ENCODE measurements around the gene IL6ST.
"Not testable (repeated sequence)": the region's sequence is repeated elsewhere in the genome, so short reads cannot be mapped to it uniquely, and the experiment has no call there.

The IL6ST gene

DNA sequence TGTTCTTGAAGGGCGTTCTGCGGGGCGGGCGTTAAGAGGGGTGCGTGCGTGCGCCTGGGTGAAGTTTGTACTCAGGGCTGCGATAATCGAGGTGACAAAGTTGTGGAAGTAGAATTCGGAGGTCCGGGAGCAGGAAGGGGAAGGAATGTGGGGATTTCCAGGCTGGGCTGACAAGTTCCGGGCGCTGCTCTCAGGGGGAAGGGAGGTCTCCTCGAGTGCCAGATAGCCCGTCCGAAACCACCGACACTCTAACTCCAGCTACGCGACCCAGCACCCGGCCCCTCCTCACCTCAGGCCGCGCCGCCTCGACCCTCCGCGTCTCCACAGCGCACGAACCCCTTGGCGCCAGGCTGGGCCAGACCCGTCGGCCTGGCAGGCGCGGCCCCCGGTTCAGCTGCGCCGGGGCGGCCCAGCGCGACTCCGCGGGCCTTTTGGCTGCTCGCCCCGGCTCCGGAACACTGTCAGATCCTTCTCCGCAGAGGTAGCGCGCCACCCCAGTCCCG, at the start of gene IL6ST:
Gene IL6ST, minus strand, starts transcription at position 469 of the 503 bp plus-strand sequence. CDS start 18,685 bp downstream, outside the sequence.
- DNase-seq, result peak in 1 of 2 experiments; percentile 85

DNA sequence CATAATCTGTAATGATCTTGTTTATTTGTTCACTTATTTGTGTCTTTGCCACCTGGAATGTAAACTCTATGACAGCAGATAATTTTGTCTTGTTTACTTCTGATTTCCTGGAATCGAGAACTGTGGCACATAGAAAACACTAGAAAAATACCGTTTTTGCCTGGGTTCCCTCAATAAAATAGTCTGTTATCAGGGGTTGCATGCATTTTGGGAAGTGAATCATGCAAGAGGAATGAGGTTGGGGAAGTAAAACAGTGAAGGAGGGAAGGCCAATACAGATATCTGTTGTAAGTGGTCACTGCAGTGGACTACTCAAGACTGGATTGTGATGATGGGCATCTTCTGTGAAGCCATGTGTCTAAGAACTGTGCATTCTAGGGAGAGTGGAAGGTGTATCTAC, 45.2 kb upstream of the IL6ST start:
- no peak for DNase-seq

DNA sequence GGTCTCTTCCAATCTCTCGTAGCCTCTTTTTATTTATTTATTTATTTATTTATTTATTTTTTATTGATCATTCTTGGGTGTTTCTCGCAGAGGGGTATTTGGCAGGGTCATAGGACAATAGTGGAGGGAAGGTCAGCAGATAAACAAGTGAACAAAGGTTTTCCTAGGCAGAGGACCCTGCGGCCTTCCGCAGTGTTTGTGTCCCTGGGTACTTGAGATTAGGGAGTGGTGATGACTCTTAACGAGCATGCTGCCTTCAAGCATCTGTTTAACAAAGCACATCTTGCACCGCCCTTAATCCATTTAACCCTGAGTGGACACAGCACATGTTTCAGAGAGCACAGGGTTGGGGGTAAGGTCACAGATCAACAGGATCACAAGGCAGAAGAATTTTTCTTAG, 43.4 kb upstream of the IL6ST start:
- not testable (repeated sequence) for DNase-seq

DNA sequence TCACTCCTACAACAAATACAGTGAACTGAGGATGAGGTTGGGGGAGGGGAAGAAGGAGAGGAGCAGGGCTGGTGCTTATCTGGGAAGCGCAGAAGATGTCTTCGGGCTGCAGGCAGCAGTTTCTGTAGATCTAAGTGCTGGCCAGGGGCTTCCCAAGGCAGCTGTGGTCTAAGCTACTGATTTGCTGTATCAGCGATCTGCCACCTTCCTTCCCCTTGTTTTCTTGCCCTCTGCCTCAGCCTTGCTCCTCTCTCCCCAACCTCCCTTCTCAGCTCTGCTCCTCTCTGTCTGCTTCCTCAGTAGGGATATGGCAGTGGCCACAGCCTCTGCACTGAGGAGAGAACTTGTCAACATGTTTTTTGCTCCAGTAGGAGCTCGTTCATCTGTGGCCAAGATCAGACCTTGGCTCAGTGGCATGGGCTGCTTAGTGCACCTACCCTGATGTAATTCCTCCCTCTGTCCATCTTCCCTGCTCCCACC, 42.8 kb upstream of the IL6ST start:
- peak in 1 of 2 experiments; percentile 32 for DNase-seq

DNA sequence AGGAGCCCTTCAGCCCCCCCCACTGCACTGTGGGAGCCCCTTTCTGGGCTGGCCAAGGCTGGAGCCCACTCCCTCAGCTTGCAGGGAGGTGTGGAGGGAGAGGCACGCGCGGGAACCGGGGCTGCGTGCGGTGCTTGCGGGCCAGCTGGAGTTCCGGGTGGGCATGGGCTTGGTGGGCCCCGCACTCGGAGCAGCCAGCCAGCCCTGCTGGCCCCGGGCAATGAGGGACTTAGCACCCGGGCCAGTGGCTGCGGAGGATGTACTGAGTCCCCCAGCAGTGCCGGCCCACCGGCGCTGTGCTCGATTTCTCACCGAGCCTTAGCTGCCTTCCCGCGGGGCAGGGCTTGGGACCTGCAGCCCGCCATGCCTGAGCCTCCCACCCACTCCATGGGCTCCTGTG, 40.6 kb upstream of the IL6ST start:
- not testable (repeated sequence) for DNase-seq

DNA sequence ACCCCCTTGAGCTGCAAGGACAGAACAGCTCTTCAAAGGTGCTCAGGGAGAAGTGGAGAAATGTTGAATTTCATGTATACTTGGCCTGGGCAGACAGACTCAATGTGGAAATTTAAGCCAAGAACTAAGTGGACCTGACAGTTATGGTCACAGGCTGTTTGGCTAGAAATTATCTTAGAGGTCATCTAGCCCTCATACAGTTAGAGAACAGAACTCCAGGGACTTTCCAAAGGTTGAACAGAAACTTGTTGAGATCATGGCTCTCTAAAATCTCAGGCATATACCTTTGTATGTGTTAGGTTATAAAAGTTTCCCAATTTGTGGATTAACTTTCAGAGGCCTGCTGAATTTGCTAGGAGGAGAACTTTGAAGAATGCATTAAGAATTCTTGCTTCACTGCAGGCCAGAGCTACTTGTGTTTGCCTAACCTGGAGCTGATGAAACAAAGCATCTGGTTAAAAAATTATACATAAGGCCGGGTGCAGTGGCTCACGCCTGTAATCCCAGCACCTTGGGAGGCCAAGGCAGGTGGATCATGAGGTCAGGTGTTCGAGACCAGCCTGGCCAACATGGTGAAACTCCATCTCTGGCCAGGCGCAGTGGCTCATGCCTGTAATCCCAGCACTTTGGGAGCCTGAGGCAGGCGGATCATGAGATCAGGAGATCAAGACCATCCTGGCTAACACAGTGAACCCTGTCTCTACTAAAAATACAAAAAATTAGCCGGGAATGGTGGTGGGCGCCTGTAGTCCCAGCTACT, 35.3 kb upstream of the IL6ST start:
- not testable (repeated sequence) for DNase-seq

DNA sequence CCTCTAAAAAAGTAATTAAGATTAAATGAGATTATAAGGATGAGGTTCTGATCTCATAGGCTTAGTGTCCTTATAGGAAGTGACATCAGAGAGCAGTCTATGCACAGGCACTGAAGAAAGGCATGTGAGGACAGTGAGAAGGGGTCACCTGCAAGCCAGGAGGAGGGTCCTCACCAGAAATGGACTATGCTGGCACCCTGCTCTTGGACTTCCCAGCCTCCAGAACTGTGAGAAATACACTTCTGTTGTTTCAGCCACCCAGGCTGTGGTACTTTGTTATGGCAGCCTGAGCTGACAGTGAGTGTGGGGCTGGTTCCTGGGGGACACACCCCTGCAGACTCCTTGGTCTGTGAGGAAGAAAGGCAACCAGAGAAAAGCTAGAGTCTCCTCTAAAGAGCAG, 34.7 kb upstream of the IL6ST start:
- no peak for DNase-seq

DNA sequence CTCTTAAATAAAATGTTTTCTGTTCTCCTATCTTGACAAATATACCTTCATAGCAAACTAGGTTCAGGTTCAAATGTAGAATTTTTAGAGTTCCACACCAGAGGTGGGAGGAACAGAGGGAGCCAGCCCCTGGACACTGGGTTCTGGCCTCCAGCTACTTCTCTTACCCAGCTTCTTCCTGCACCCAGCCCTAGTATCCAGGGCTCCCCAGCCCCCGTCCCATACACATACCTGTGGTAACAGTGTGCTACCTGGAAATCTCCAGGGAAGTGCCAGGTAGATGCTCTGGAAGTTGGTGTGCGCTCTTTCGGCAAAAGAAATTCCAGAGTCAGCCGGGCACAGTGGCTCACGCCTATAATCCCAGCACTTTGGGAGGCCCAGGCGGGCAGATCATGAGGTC, 33.9 kb upstream of the IL6ST start:
- DNase-seq, result no peak

DNA sequence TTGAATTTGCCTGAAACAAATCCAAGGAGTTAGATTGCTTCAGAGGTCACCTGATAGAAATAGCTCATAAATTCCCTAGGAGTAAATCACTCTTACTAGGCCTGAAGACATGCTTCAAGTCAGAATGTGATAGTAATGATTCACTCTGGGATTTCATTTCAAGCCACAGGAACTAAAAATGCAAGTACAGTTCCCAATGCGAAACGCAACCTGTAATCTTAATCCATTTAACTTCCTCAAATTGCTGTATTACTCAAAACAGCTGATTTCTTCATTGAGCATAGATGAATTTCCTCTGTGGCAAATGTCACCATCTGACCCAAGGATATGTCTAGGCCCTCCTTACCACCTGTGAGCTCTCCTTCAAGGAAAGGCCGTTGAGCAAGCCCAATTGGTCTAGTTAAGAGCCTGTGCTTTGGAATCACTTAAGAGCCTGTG, 32.1 kb upstream of the IL6ST start:
- DNase-seq, result no peak

DNA sequence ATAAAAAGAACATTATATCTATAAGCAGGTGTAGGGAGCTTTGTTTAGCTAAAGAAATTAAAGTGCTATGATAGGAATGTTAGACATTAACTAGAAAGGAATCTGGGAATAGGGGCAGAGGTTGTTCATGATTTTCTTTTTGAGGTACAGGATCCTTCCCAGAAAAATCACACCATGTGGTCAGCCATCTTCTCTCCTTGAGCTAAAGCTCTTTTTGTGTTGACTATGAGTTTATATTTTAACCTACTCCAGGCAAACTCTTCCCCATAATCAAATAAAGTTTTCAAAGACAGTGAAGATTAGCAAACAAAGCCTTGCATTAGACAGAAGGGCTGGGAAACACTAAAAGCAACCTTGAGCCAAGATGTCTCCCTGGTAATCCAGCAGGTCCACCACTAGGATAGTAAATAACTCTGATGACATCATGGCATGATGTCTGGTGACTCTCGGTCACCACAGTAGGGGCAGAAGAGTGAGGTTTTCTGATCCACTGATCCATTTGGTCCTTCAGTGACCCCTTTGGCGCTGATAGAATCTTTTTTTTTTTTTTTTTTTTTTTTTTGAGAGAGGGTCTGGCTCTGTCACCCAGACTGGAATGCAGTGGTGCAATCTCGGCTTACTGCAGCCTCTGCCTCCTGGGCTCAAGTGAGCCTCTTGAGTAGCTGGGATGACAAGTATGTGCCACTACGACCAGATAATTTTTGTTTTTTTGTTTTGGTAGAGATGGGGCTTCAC, 30.6 kb upstream of the IL6ST start:
- DNase-seq, result no peak

DNA sequence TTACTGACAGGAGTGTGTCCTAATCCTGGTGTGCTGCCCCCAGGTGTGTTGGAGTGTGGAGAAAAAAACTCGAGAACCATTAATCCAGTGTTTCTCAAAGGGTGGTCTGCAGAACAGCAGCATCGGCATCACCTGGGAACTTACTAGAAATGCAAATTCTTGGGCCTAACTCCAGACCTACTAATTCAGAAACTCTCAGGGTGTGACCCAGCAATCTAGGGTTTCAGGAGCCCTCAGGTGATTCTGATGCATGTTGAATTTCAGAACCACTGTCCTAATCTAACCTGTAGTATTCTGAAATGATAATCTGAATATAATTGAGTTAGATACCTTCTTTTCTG, 30.0 kb upstream of the IL6ST start:
- no peak for DNase-seq

DNA sequence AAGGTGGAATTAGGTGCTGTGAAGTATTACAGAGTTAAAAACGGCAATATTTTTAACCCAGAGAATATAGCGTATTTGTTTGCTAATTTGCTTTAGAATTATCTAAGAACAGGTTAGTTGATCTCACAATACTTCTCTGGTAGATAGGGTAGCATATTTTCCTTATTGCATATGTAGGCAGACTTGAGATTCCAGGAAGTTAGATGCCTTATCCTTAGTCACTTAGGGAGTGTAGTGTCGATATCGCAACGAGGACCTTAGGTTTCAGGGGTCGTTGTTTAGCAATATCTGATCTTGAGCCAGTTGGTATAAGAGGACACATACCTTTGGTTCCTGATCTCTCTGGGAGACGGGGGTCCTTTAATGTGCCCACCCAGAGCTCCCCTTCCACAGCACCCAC, 28.5 kb upstream of the IL6ST start:
- no peak for DNase-seq

DNA sequence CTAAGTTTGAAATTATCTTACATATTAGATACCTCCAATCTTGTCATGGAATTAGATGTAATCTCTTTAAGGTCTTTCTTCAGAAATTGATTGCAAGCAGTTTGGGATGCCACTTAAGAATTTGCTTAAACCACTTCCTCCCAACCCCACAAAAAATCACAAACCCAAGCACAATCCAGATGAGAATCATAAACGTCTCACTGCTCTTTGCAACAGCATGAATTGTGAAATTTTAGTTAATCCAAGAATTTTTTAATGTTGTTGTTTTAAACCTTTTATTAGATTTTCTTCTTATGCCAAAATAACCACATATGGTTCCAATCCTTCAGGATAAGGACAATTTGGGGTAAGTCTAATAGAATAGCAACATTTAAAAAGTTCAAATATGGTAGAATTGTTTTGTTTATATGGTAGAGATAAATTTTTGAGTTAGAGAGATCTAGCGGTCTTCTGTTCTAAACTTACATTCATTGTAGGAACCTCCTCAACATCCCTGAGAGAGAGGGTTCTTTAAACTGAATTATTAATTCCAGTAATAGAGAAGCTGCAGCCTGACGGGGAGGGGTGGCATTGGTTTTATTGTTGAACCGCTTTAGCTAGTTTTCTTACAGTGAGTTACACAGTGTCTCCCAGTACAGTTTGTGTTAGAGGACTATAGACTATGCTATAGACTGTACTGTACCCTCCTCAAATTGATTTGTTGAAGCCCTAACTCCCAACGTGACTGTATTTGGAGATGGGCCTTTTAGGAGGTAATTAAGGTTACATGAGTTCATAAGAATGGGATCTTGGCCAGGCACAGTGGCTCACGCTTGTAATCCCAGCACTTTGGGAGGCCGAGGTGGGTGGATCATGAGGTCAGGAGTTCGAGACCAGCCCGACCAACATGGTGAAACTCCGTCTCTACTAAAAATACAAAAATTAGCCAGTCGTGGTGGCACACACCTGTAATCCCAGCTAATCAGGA, 24.8 kb upstream of the IL6ST start:
- no peak for DNase-seq

DNA sequence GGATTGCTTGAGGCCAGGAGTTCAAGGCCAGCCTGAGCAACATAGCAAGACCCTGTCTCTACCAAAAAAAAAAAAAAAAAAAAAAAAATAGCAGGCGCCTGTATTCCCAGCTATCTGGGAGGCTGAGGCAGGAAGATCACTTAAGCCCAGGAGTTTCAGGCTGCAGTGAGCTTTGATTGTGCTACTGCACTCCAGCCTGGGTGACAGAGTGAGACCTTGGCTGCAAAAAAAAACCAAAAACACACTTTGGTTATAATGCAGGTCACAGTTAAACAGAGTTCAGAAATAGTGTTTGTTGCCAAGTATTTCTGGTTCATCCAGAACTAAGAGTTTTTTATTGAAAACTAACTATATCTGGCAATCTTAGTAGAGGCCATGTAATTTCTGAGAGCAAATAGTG, 24.1 kb upstream of the IL6ST start:
- no peak for DNase-seq

DNA sequence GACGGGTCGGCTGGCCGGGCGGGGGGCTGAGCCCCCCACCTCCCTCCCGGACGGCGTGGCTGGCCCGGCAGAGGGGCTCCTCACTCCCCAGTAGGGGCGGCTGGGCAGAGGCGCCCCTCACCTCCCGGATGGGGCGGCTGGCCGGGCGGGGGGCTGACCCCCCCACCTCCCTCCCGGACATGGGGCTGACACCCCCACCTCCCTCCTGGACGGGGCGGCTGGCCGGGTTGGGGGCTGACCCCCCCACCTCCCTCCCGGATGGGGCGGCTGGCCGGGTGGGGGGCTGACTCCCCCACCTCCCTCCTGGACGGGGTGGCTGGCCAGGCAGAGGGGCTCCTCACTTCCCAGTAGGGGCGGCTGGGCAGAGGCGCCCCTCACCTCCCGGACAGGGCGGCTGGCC, 19.9 kb upstream of the IL6ST start:
- not testable (repeated sequence) for DNase-seq

DNA sequence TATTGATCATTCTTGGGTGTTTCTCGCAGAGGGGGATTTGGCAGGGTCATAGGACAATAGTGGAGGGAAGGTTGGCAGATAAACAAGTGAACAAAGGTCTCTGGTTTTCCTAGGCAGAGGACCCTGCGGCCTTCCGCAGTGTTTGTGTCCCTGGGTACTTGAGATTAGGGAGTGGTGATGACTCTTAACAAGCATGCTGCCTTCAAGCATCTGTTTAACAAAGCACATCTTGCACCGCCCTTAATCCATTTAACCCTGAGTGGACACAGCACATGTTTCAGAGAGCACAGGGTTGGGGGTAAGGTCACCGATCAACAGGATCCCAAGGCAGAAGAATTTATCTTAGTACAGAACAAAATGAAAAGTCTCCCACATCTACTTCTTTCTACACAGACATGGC, 19.2 kb upstream of the IL6ST start:
- not testable (repeated sequence) for DNase-seq

DNA sequence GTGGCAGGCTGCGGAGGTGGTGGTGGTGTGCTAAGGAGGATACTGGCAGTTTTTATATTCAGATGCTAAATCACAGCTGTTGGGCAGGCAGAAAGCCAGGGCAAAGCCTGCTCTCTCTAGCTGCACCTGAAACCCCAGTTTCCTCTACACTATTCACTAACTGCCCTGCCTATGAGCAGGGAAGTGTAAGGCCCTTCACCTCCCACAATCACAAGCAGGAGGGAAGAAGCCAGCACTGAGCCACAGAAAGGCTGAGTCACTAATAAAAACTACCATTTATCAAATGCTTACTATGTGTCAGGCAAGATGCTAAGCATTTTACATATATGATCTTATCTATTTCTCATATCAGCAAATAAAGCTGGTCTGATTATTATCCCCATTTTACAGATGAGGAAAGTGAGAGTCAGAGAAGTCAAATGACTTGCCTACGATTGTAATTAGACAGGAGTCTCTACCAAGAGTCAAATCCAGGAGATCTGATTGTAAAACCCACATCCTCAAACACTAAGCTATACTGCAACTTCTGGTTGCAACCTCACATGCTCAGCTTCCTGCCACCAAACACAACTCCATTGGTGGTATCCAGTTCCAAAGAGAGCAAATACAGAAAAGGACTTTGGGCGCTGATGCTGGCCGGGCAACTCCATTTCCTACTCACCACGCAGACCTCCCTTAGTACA, 17.7 kb upstream of the IL6ST start:
- no peak for DNase-seq

DNA sequence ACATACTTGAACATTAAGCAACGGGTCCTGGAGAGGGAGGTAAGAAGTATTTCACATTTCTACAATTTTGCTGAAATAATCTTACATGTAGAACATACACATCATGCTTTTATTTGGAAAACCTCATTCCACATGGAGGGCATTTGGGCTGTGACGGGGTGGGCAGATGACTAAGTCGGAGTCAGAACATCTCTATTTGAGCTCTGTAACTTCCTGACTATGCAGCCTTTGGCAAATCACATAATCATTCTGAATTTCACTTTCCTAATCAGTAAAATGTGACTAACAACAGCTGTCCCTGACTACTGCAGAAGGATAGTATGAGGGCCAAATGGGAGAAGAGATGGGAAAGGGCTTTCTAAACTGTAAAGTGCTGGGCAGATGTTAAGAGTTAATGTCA, 17.1 kb upstream of the IL6ST start:
- DNase-seq, result no peak

DNA sequence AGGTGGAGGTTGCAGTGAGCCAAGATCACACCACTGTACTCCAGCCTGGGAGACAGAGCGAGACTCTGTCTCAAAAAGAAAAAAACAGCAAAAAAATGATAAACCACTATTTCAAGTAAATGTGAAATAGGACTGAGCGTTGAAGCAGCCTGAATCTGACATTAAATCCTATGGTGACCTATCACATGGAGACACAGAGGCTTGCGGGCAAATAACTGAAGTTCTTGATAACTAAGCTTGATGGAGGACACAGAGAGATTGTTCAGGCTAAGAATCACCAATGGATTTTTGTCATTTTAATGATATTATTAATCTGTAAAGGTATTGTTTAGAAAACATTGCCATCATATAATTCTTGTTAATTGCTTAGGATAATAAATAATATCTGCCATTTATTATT, 15.7 kb upstream of the IL6ST start:
- DNase-seq, result no peak

DNA sequence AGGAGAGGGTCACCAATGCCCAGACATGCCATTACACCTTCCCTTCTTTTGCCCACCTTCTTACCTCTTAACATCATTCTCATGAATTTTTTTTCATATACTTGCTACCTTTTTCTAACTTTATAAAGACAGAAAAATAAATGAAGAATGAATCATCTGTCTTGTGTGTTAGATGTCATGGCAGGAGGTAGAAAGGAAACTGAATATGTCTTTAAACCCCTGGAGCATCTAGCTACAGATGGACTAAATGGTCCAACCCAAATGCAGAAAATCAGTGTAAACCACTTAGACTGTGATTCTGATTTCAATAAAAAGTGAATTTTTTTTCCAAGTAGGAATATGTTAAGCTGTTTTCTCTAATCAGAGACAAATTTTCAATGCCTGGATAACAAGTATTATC, 11.8 kb upstream of the IL6ST start:
- DNase-seq, result no peak

DNA sequence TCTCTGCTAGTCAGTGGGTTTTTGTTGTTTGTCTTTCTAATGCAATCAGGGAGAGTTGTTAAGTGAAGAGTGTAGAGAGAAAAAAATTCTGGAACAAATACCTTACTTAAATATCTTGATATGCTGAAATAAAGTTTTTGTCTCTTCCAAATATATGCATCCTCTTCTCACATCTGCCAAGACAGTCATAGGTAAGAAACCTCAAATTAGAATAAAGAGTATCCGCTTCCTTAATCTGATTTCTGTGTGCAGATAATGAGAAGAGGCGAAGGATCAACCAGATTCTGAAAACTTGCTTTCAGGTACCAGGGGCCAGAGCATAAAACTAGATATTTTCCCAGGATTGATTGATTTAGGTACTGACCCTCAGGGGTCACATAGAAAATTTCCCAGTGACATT, 11.3 kb upstream of the IL6ST start:
- no peak for DNase-seq

DNA sequence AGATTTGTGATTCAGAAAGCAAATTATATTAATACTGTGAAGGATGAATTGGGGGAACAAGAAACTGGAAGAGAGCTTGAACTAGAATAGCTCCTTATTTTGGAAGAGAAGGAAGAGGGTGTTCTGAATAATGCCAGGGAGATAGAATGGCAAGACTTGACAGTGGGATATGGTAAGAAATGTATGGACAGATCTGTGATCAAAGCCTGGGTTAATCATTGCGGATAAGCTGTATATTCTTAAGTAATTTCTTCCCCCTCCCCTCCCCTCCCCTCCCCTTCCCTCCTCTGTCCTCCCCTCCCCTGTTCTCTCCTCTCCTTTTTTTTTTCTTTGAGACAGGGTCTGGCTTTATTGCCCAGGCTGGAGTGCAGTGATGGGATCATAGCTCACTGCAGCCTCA, 10.1 kb upstream of the IL6ST start:
- DNase-seq, result no peak

All from NCI-H187 (cell line).